H9 (cell line): ENCODE data around the gene RAMP3. TPM values are rescaled to one million over a fixed set of nuclear protein-coding genes. Genes with fewer than 3 reads are reported as not detected.

Experiments used
- DNase-seq: peaks from one replicate; pipeline ENCODE4 v3.0.0-alpha.2; 2017
- H2AFZ ChIP-seq: one replicate; pipeline ENCODE4 v1.6.1; 2013; ENCODE audit warnings: mild to moderate bottlenecking, low read length, control low read depth, moderate library complexity
- H2AK5ac ChIP-seq: 2 replicates; pipeline ENCODE4 v1.6.1; 2013; ENCODE audit warnings: low read length, control low read depth, mixed read lengths; ENCODE audit not compliant: insufficient read length
- H2BK120ac ChIP-seq: one replicate; pipeline ENCODE4 v1.6.1; 2013; ENCODE audit warnings: low read depth, mild to moderate bottlenecking, low read length, control low read depth, inconsistent platforms; ENCODE audit not compliant: poor library complexity, severe bottlenecking
- H2BK12ac ChIP-seq: 2 replicates; pipeline ENCODE4 v1.6.1; 2013; ENCODE audit warnings: low read length, control low read depth, mixed read lengths, low read depth; ENCODE audit not compliant: insufficient read length
- H2BK15ac ChIP-seq: 2 replicates; pipeline ENCODE4 v1.6.1; 2013; ENCODE audit warnings: low read depth, low read length, control low read depth
- H2BK20ac ChIP-seq: one replicate; pipeline ENCODE4 v1.6.1; 2013; ENCODE audit warnings: low read depth, mild to moderate bottlenecking, low read length, control low read depth, inconsistent platforms; ENCODE audit not compliant: poor library complexity, severe bottlenecking
- H2BK5ac ChIP-seq: 2 replicates; pipeline ENCODE4 v1.6.1; 2013; ENCODE audit warnings: low read length, control low read depth, mixed read lengths; ENCODE audit not compliant: insufficient read length
- H3K14ac ChIP-seq: 2 replicates; pipeline ENCODE4 v1.6.1; 2013; ENCODE audit warnings: low read length, control low read depth; ENCODE audit not compliant: insufficient read depth
- H3K18ac ChIP-seq: 2 replicates; pipeline ENCODE4 v1.6.1; 2013; ENCODE audit warnings: low read depth, mild to moderate bottlenecking, mixed read lengths, low read length, control low read depth; ENCODE audit not compliant: insufficient read length
- H3K23ac ChIP-seq: 2 replicates; pipeline ENCODE4 v1.6.1; 2013; ENCODE audit warnings: low read length, control low read depth, mixed read lengths, low read depth; ENCODE audit not compliant: insufficient read length
- H3K23me2 ChIP-seq: 2 replicates; pipeline ENCODE4 v1.6.1; 2013; ENCODE audit warnings: low read depth, mild to moderate bottlenecking, mixed read lengths, low read length, control low read depth; ENCODE audit not compliant: insufficient read length, poor library complexity, severe bottlenecking
- H3K27ac ChIP-seq: 2 replicates; pipeline ENCODE4 v1.5.1; 2013; ENCODE audit warnings: low read length, control low read depth, mixed read lengths, low read depth; ENCODE audit not compliant: insufficient read length
- H3K27me3 ChIP-seq: 2 replicates; pipeline ENCODE4 v1.6.1; 2013; ENCODE audit warnings: low read length, control low read depth, inconsistent platforms; ENCODE audit not compliant: insufficient read depth
- H3K4ac ChIP-seq: 2 replicates; pipeline ENCODE4 v1.6.1; 2013; ENCODE audit warnings: low read depth, mild to moderate bottlenecking, control low read depth, inconsistent platforms, low read length, moderate library complexity
- H3K4me1 ChIP-seq: 2 replicates; pipeline ENCODE4 v1.6.1; 2013; ENCODE audit warnings: low read length, control low read depth, inconsistent platforms; ENCODE audit not compliant: insufficient read depth
- H3K4me2 ChIP-seq: 2 replicates; pipeline ENCODE4 v1.6.1; 2013; ENCODE audit warnings: low read length, control low read depth, mixed read lengths; ENCODE audit not compliant: insufficient read length, insufficient read depth
- H3K56ac ChIP-seq: 2 replicates; pipeline ENCODE4 v1.6.1; 2013; ENCODE audit warnings: low read depth, mild to moderate bottlenecking, mixed read lengths, low read length, control low read depth; ENCODE audit not compliant: insufficient read length
- H3K79me1 ChIP-seq: 2 replicates; pipeline ENCODE4 v1.6.1; 2013; ENCODE audit warnings: low read depth, mild to moderate bottlenecking, moderate library complexity, low read length, control low read depth, inconsistent platforms; ENCODE audit not compliant: insufficient read depth, poor library complexity, severe bottlenecking
- H3K79me2 ChIP-seq: 2 replicates; pipeline ENCODE4 v1.6.1; 2013; ENCODE audit warnings: low read length, control low read depth, inconsistent platforms; ENCODE audit not compliant: insufficient read depth
- H3K9ac ChIP-seq: 2 replicates; pipeline ENCODE4 v1.6.1; 2013; ENCODE audit warnings: low read length, control low read depth, mixed read lengths; ENCODE audit not compliant: insufficient read length; ENCODE audit errors: extremely low read depth
- H3K9me3 ChIP-seq: one replicate; pipeline ENCODE4 v1.6.1; 2013; ENCODE audit warnings: low read depth, low read length, inconsistent platforms; ENCODE audit not compliant: control insufficient read depth
- H3T11ph ChIP-seq: one replicate; pipeline ENCODE4 v1.6.1; 2013; ENCODE audit warnings: mild to moderate bottlenecking, low read length, control low read depth, inconsistent platforms
- H4K20me1 ChIP-seq: one replicate; pipeline ENCODE4 v1.6.1; 2013; ENCODE audit not compliant: control insufficient read depth, insufficient read length, insufficient read depth
- H4K5ac ChIP-seq: 2 replicates; pipeline ENCODE4 v1.6.1; 2013; ENCODE audit warnings: low read depth, mild to moderate bottlenecking, mixed read lengths, low read length, control low read depth; ENCODE audit not compliant: insufficient read length
- H4K8ac ChIP-seq: replicated peaks from 2 replicates; pipeline ENCODE4 v1.6.1; 2013; ENCODE audit warnings: low read length, control low read depth, mixed read lengths, low read depth; ENCODE audit not compliant: insufficient read length
- H4K91ac ChIP-seq: 2 replicates; pipeline ENCODE4 v1.6.1; 2013; ENCODE audit warnings: low read depth, mild to moderate bottlenecking, moderate library complexity, mixed read lengths, low read length, control low read depth; ENCODE audit not compliant: insufficient read length
- H3K27ac Mint-ChIP-seq, 3 experiments: 2 replicates in 2 of 3; 3 replicates in 1 of 3; pipeline ENCODE4 v1.8.0; 2020 to 2021; ENCODE audit warnings: mixed read lengths in 3 of 3, mild to moderate bottlenecking in 1 of 3, moderate library complexity in 1 of 3
- H3K27me3 Mint-ChIP-seq: 2 replicates; pipeline ENCODE4 v1.8.0; 2021; ENCODE audit warnings: low read depth, mild to moderate bottlenecking, moderate library complexity, mixed read lengths
- H3K36me3 Mint-ChIP-seq, 3 experiments: 2 replicates in 2 of 3; 3 replicates in 1 of 3; pipeline ENCODE4 v1.8.0; 2020 to 2021; ENCODE audit warnings: low read depth in 3 of 3, mixed read lengths in 3 of 3; ENCODE audit not compliant: insufficient read depth in 1 of 3
- H3K4me1 Mint-ChIP-seq, 2 experiments: 2 replicates each; pipeline ENCODE4 v1.8.0; 2020; ENCODE audit warnings: mixed read lengths in 2 of 2
- H3K4me3 Mint-ChIP-seq, 2 experiments: 2 replicates in 1 of 2; 3 replicates in 1 of 2; pipeline ENCODE4 v1.8.0; 2020 to 2021; ENCODE audit warnings: mild to moderate bottlenecking in 2 of 2, mixed read lengths in 2 of 2, moderate library complexity in 1 of 2
- H3K9me3 Mint-ChIP-seq, 2 experiments: 2 replicates in 1 of 2; 3 replicates in 1 of 2; pipeline ENCODE4 v1.8.0; 2020; ENCODE audit warnings: mild to moderate bottlenecking in 2 of 2, mixed read lengths in 2 of 2, moderate library complexity in 1 of 2
- WGBS: extraction: QIAGEN DNeasy Blood & Tissue Kit; methylation state at CpG from one replicate; pipeline ENCODE4 v1.1.7; 2013; ENCODE audit warnings: missing lambda C conversion rate, low lambda C conversion rate, mixed read lengths; ENCODE audit not compliant: insufficient read length; ENCODE audit errors: extremely low coverage; 5-methylcytosine and 5-hydroxymethylcytosine counted together
- total RNA-seq: library from RNA; stranded (reverse); gene quantifications from 2 replicates; pipeline ENCODE4 v1.2.1, GENCODE V29; 2021
- TF ChIP-seq, protein P1 (sequence below): fragments of 200-600 bp; sonication (generic); conservative IDR thresholded peaks from 3 replicates; pipeline ENCODE4 v1.8.0; 2021; ENCODE audit warnings: antibody characterized with exemption, mild to moderate bottlenecking

Gene RAMP3
- total RNA-seq, 1 experiment from 2014 or later: 0.63 TPM

DNA sequence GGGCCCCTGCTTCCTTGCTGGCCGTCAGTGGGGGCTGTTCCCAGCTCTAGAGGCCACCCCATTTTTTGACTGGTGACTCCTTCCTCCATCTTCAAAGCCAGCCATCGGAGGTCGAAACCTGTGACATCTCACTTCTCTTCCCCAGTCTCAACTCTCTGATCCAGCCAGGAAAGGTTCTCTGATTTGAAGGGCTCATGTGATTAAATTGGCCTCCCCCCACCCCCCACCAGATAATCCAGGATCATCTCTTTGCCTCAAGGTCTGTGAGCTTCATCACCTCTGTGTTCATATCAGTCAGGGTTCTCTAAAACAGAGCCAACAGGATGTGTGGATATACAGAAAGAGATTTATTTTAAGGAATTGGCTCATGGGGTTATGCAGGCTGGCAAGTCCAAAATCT is 5.6 kb upstream of the RAMP3 start:
- no peak overlapping the region for H3K14ac ChIP-seq
- H4K8ac ChIP-seq: no peak overlapping the region
- no peak overlapping the region for H2BK12ac ChIP-seq
- peak; percentile 9 for DNase-seq
- H3K56ac ChIP-seq: no peak overlapping the region
- no peak overlapping the region for H4K91ac ChIP-seq
- H3T11ph ChIP-seq: no peak overlapping the region
- no peak overlapping the region for H3K9ac ChIP-seq
- H2BK5ac ChIP-seq: no peak overlapping the region
- H3K4me1 Mint-ChIP-seq: peaks cover 2 to 4% of the 10 kb centered on the region in 2 experiments; a peak in 2 of 4 replicates
- no peaks in the 10 kb centered on the region for H4K20me1 ChIP-seq
- H4K5ac ChIP-seq: no peak overlapping the region
- no peak overlapping the region for H2AK5ac ChIP-seq
- H3K18ac ChIP-seq: no peak overlapping the region
- H3K4me1 ChIP-seq: no peaks in the 10 kb centered on the region
- H3K79me1 ChIP-seq: no peaks in the 10 kb centered on the region
- no peak overlapping the region for H3K27ac ChIP-seq
- no peaks in the 10 kb centered on the region for H3K79me2 ChIP-seq
- no CpG with 5 or more reads among the region's 3 CpGs for WGBS
- no peak overlapping the region for H3K4me2 ChIP-seq
- no peak overlapping the region for H2BK20ac ChIP-seq
- no peaks in the 10 kb centered on the region for H3K27me3 ChIP-seq
- H2BK120ac ChIP-seq: no peak overlapping the region
- no peak overlapping the region for H2BK15ac ChIP-seq
- peaks cover 19% of the 10 kb centered on the region for H3K27me3 Mint-ChIP-seq
- H3K36me3 Mint-ChIP-seq: no peaks in the 10 kb centered on the region
- H3K4ac ChIP-seq: no peak overlapping the region
- no peaks in the 10 kb centered on the region for H3K9me3 Mint-ChIP-seq
- no peak overlapping the region for H2AFZ ChIP-seq
- peaks cover under 1% of the 10 kb centered on the region for H3K23me2 ChIP-seq
- no peak overlapping the region for H3K4me3 Mint-ChIP-seq
- H3K23ac ChIP-seq: no peak overlapping the region
- no peak overlapping the region for H3K27ac Mint-ChIP-seq
- H3K9me3 ChIP-seq: no peaks in the 10 kb centered on the region
- TF ChIP-seq, protein P1, sequence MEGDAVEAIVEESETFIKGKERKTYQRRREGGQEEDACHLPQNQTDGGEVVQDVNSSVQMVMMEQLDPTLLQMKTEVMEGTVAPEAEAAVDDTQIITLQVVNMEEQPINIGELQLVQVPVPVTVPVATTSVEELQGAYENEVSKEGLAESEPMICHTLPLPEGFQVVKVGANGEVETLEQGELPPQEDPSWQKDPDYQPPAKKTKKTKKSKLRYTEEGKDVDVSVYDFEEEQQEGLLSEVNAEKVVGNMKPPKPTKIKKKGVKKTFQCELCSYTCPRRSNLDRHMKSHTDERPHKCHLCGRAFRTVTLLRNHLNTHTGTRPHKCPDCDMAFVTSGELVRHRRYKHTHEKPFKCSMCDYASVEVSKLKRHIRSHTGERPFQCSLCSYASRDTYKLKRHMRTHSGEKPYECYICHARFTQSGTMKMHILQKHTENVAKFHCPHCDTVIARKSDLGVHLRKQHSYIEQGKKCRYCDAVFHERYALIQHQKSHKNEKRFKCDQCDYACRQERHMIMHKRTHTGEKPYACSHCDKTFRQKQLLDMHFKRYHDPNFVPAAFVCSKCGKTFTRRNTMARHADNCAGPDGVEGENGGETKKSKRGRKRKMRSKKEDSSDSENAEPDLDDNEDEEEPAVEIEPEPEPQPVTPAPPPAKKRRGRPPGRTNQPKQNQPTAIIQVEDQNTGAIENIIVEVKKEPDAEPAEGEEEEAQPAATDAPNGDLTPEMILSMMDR: no peak
